ENCODE measurements around the gene PALM3.
"Not testable (repeated sequence)": the region's sequence is repeated elsewhere in the genome, so short reads cannot be mapped to it uniquely, and the experiment has no call there.

PALM3 gene

GRCh38 chr19:14031719-14032480 lies 30.0 kb downstream of the PALM3 start, which contains the start of gene IL27RA:
Gene IL27RA (plus strand): TSS chr19:14031762. CDS start chr19:14031873, 111 bp downstream.
- peak within 1 kb of the TSS; percentile 74 for H3K4me3 ChIP-seq (replicated peaks; ENCODE audit: low read depth, low read length)
- DNase-seq (ENCODE audit: extremely low read depth, low read depth), result no peak
- peak; percentile 76 for TF ChIP-seq CTCF (IDR thresholded peaks at IDR 0.05; ENCODE audit: low read depth, low read length, missing control alignments)

GRCh38 chr19:14030997-14031718 lies 30.7 kb downstream of the PALM3 start:
- TF ChIP-seq CTCF (IDR thresholded peaks at IDR 0.05; ENCODE audit: low read depth, low read length, missing control alignments), result no peak
- peak overlapping the region; percentile 74 for H3K4me3 ChIP-seq (replicated peaks; ENCODE audit: low read depth, low read length)
- no peak for DNase-seq (ENCODE audit: extremely low read depth, low read depth)

GRCh38 chr19:14028901-14029300 lies 33.0 kb downstream of the PALM3 start:
- no peak overlapping the region for H3K4me3 ChIP-seq (replicated peaks; ENCODE audit: low read depth, low read length)
- DNase-seq (ENCODE audit: extremely low read depth, low read depth), result no peak
- no peak for TF ChIP-seq CTCF (IDR thresholded peaks at IDR 0.05; ENCODE audit: low read depth, low read length, missing control alignments)

- no peak within 1 kb of the TSS for H3K4me3 ChIP-seq (replicated peaks; ENCODE audit: low read depth, low read length)
- DNase-seq (ENCODE audit: extremely low read depth, low read depth), result no peak
- TF ChIP-seq CTCF (IDR thresholded peaks at IDR 0.05; ENCODE audit: low read depth, low read length, missing control alignments), result no peak
Observed at GRCh38 chr19:14027856-14028450, 33.9 kb downstream of the PALM3 start, which contains the start of gene RLN3. Gene RLN3 (plus strand): TSS chr19:14028148. CDS start chr19:14028205, 57 bp downstream.

GRCh38 chr19:14026652-14027192 lies 35.2 kb downstream of the PALM3 start:
- not testable (repeated sequence) for DNase-seq (ENCODE audit: extremely low read depth, low read depth); H3K4me3 ChIP-seq (replicated peaks; ENCODE audit: low read depth, low read length)

- peak; percentile 39 for TF ChIP-seq CTCF (IDR thresholded peaks at IDR 0.05; ENCODE audit: low read depth, low read length, missing control alignments)
- DNase-seq (ENCODE audit: extremely low read depth, low read depth), result no peak
- H3K4me3 ChIP-seq (replicated peaks; ENCODE audit: low read depth, low read length), result no peak overlapping the region
Observed at GRCh38 chr19:14023404-14024235, 38.3 kb downstream of the PALM3 start.

Data from HFF-Myc (cell line).